ENCODE results near the gene PCDHGA8. TPM values are rescaled to one million over a fixed set of nuclear protein-coding genes. Genes with fewer than 3 reads are reported as not detected.
"Not testable (repeated sequence)": the region's sequence is repeated elsewhere in the genome, so short reads cannot be mapped to it uniquely, and the experiment has no call there.

PCDHGA8 gene
- total RNA-seq, 1 donor from 2014 or later: 1.0 TPM

- H3K36me3 ChIP-seq (ENCODE audit: control insufficient read depth, insufficient read depth, low read length): no peaks in the 10 kb centered on the region
- TF ChIP-seq CTCF (IDR thresholded peaks at IDR 0.05; ENCODE audit: insufficient read depth, low read length, poor library complexity, severe bottlenecking): no peak
- H3K27me3 ChIP-seq (ENCODE audit: control insufficient read depth, insufficient read depth, low read length): peaks cover 15% of the 10 kb centered on the region
- no peak for DNase-seq (ENCODE audit: low read depth)
- H3K4me3 ChIP-seq (ENCODE audit: low read depth, low read length): no peak overlapping the region
Observed at GRCh38 chr5:141389153-141390042, 3.0 kb upstream of the PCDHGA8 start.

- no peak for TF ChIP-seq CTCF (IDR thresholded peaks at IDR 0.05; ENCODE audit: insufficient read depth, low read length, poor library complexity, severe bottlenecking)
- Histone ChIP-seq H3K4me3 (ENCODE audit: low read depth, low read length) (no peak overlapping the region), H3K36me3 (ENCODE audit: control insufficient read depth, insufficient read depth, low read length) (no peaks in the 10 kb centered on the region), H3K27me3 (ENCODE audit: control insufficient read depth, insufficient read depth, low read length) (peaks cover 14% of the 10 kb centered on the region)
- no peak for DNase-seq (ENCODE audit: low read depth)
Observed at GRCh38 chr5:141393267-141393666, 834 bp downstream of the PCDHGA8 start.

GRCh38 chr5:141394401-141395187, 2.2 kb downstream of the PCDHGA8 start:
- not testable (repeated sequence) for H3K36me3 ChIP-seq (ENCODE audit: control insufficient read depth, insufficient read depth, low read length); H3K4me3 ChIP-seq (ENCODE audit: low read depth, low read length); DNase-seq (ENCODE audit: low read depth)
- H3K27me3 ChIP-seq (ENCODE audit: control insufficient read depth, insufficient read depth, low read length): peaks cover 12% of the 10 kb centered on the region

- peak within 1 kb of the TSS; percentile 30 for H3K4me3 ChIP-seq (ENCODE audit: low read depth, low read length)
- not testable (repeated sequence) for H3K36me3 ChIP-seq (ENCODE audit: control insufficient read depth, insufficient read depth, low read length); DNase-seq (ENCODE audit: low read depth)
- peaks cover 17% of the 10 kb centered on the region for H3K27me3 ChIP-seq (ENCODE audit: control insufficient read depth, insufficient read depth, low read length)
- peak; percentile 58 for TF ChIP-seq CTCF (IDR thresholded peaks at IDR 0.05; ENCODE audit: insufficient read depth, low read length, poor library complexity, severe bottlenecking)
Observed at GRCh38 chr5:141397756-141398551, 5.5 kb downstream of the PCDHGA8 start, which contains the start of gene PCDHGB5. TSS of gene PCDHGB5 (plus strand) at chr5:141397947. CDS start at chr5:141398128, 181 bp downstream.

- H3K4me3 ChIP-seq (ENCODE audit: low read depth, low read length): no peak overlapping the region
- no peak for TF ChIP-seq CTCF (IDR thresholded peaks at IDR 0.05; ENCODE audit: insufficient read depth, low read length, poor library complexity, severe bottlenecking)
- H3K27me3 ChIP-seq (ENCODE audit: control insufficient read depth, insufficient read depth, low read length): peaks cover 16% of the 10 kb centered on the region
- no peak for DNase-seq (ENCODE audit: low read depth)
- H3K36me3 ChIP-seq (ENCODE audit: control insufficient read depth, insufficient read depth, low read length): no peaks in the 10 kb centered on the region
Observed at GRCh38 chr5:141398608-141399007, 6.2 kb downstream of the PCDHGA8 start.

All from kidney epithelial cell (primary cell).